K562 (cell line): ENCODE results near the gene PPP3CA. TPM values are rescaled to one million over a fixed set of nuclear protein-coding genes. Genes with fewer than 3 reads are reported as not detected.

Experiments
- ATAC-seq: fragments of 200-7000 bp; cut with Tn5 transposase; 3 replicates; pipeline ENCODE4 v1.9.1; 2020; ENCODE audit warnings: moderate library complexity
- BruUV-seq: library from RNA; stranded (reverse); fragments of 400-500 nt; replicated peaks from 2 replicates; lab custom pipeline; 2021; lab: Mats Ljungman, UMichigan
- CTCF ChIA-PET: fragments of 300-600 bp; formaldehyde crosslinking; extraction: SDS; loops from one replicate; lab custom pipeline; 2021; ENCODE audit warnings: low intra/inter-chr PET ratio; lab: Yijun Ruan, JAX
- POLR2A ChIA-PET: fragments of 300-600, 350-650 bp; sonication (Branson Sonifier 250); formaldehyde crosslinking; extraction: SDS; loops from one replicate; lab custom pipeline; 2021; ENCODE audit warnings: antibody characterized with exemption, inconsistent platforms; lab: Yijun Ruan, JAX
- DNase-seq, 4 experiments: peaks; one replicate each; pipeline versions ENCODE4 v3.0.0 to v3.0.0-alpha.2; 2011 to 2018; ENCODE audit warnings: low spot score in 3 of 4, mixed read lengths in 3 of 4; ENCODE audit errors: extremely low read depth in 1 of 4
- FAIRE-seq: peaks from 2 replicates; lab custom pipeline; 2011; peaks lifted over from hg19 to GRCh38; lab: Jason Lieb, UNC
- H2AFZ ChIP-seq: 2 replicates; pipeline ENCODE4 v1.6.0; 2011; ENCODE audit warnings: low read depth, low read length, control low read depth, inconsistent platforms
- H3K27ac ChIP-seq: fragments of 200-600 bp; 3 replicates; pipeline ENCODE4 v1.8.0; 2011; ENCODE audit warnings: low read depth, mild to moderate bottlenecking, control low read depth, inconsistent platforms, low read length, moderate library complexity, mixed read lengths; ENCODE audit errors: extremely low read depth
- H3K27me3 ChIP-seq, 2 experiments: fragments of 300-600 bp in 1 of 2; 2 replicates in 1 of 2; 3 replicates in 1 of 2; pipeline versions ENCODE4 v1.6.0 to v1.8.0; 2011; ENCODE audit warnings: inconsistent platforms in 2 of 2, low read length in 2 of 2, mild to moderate bottlenecking in 1 of 2, mixed read lengths in 1 of 2, moderate library complexity in 1 of 2; ENCODE audit not compliant: control insufficient read depth in 2 of 2, insufficient read depth in 2 of 2
- H3K36me3 ChIP-seq: fragments of 300-600 bp; 3 replicates; pipeline ENCODE4 v1.8.0; 2011; ENCODE audit warnings: mild to moderate bottlenecking, low read length, inconsistent platforms; ENCODE audit not compliant: control insufficient read depth, insufficient read depth
- H3K4me1 ChIP-seq, 2 experiments: fragments of 200-600 bp in 1 of 2; replicated peaks in 1 of 2; 2 replicates in 1 of 2; 3 replicates in 1 of 2; pipeline versions ENCODE4 v1.5.1 to v1.8.0; 2011; ENCODE audit warnings: inconsistent platforms in 2 of 2, low read length in 2 of 2, mild to moderate bottlenecking in 1 of 2, mixed read lengths in 1 of 2, moderate library complexity in 1 of 2; ENCODE audit not compliant: control insufficient read depth in 2 of 2, insufficient read depth in 2 of 2
- H3K4me2 ChIP-seq: 2 replicates; pipeline ENCODE4 v1.6.1; 2011; ENCODE audit warnings: low read length, control low read depth, inconsistent platforms, mixed read lengths; ENCODE audit not compliant: insufficient read depth
- H3K4me3 ChIP-seq: fragments of 200-600 bp; sonication (generic), shearing (Covaris generic); 2 replicates; pipeline ENCODE4 v1.5.1; 2016; ENCODE audit warnings: control low read depth, inconsistent platforms
- H3K79me2 ChIP-seq: fragments of 200-600 bp; 3 replicates; pipeline ENCODE4 v1.8.0; 2011; ENCODE audit warnings: low read length, inconsistent platforms; ENCODE audit not compliant: control insufficient read depth, insufficient read depth
- H3K9ac ChIP-seq, 2 experiments: 2 replicates each; pipeline versions ENCODE4 v1.6.0 to v1.6.1; 2011; ENCODE audit warnings: low read depth in 2 of 2, low read length in 2 of 2, control low read depth in 1 of 2, inconsistent platforms in 1 of 2, mild to moderate bottlenecking in 1 of 2, mixed read lengths in 1 of 2; ENCODE audit not compliant: insufficient read depth in 1 of 2
- H3K9me1 ChIP-seq: one replicate; pipeline ENCODE4 v1.6.0; 2011; ENCODE audit warnings: inconsistent platforms, mild to moderate bottlenecking, low read length, moderate library complexity; ENCODE audit not compliant: control insufficient read depth, insufficient read depth
- H3K9me3 ChIP-seq: replicated peaks from 2 replicates; pipeline ENCODE4 v1.5.1; 2011; ENCODE audit warnings: low read depth, low read length, inconsistent platforms; ENCODE audit not compliant: control insufficient read depth, insufficient read depth
- H4K20me1 ChIP-seq: replicated peaks from 2 replicates; pipeline ENCODE4 v1.6.1; 2011; ENCODE audit warnings: low read length, inconsistent platforms, mixed read lengths; ENCODE audit not compliant: control insufficient read depth, insufficient read depth
- CHD7 ChIP-seq: fragments of 200-600 bp; sonication (generic); IDR thresholded peaks from one replicate; pipeline ENCODE4 v1.6.1; 2012; ENCODE audit warnings: mild to moderate bottlenecking, low read depth, low read length, inconsistent platforms
- MAFF ChIP-seq: IDR thresholded peaks from 2 replicates; pipeline ENCODE4 v1.6.1; 2012; ENCODE audit warnings: low read length, improper control_type of control experiment
- NFIX ChIP-seq: fragments of 250-450 bp; sonication (Bioruptor Pico); IDR thresholded peaks from 2 replicates; pipeline ENCODE4 v1.4.0; 2020; ENCODE audit warnings: low read depth, mild to moderate bottlenecking, moderate library complexity
- ZBTB5 ChIP-seq: fragments of 450-650 bp; IDR thresholded peaks from 2 replicates; pipeline ENCODE4 v1.6.1; 2017; ENCODE audit warnings: antibody characterized with exemption
- ZC3H11A ChIP-seq: IDR thresholded peaks from 2 replicates; pipeline ENCODE4 v1.6.1; 2012; ENCODE audit warnings: low read depth, low read length, improper control_type of control experiment
- WGBS: fragments of 100-300 bp; shearing (Covaris generic); methylation state at CpG from one replicate; pipeline ENCODE4 v1.1.6; 2016; ENCODE audit warnings: low coverage, mixed read lengths; ENCODE audit not compliant: insufficient coverage; ENCODE audit errors: missing lambda C conversion rate; 5-methylcytosine and 5-hydroxymethylcytosine counted together
- in situ Hi-C: fragments of 300-500 bp; cut with MboI; formaldehyde crosslinking; loops from 4 replicates; pipeline ENCODE4 v1.15.0; 2018; ENCODE audit warnings: inconsistent platforms, mixed read lengths
- intact Hi-C: fragments of 100-400 bp; cut with micrococcal nuclease; formaldehyde crosslinking; loops from 2 replicates; pipeline ENCODE4 v1.14.2; 2022
- polyA plus RNA-seq, 8 experiments: library from polyadenylated mRNA; depleted of rRNA in 4 of 8; stranded (reverse) in 5 of 8; unstranded in 3 of 8; fragments of >200 nt; fragmentation: Nextera tagmentation in 2 of 8; fragmentation: Illumina TruSeq in 1 of 8; extraction: Ambion mirVana in 2 of 8; extraction: Trizol in 1 of 8; gene quantifications; 2 replicates each; pipeline versions ENCODE4 v1.2.1 to v1.2.3, GENCODE V29; 2011 to 2014; ENCODE audit warnings: inconsistent platforms in 1 of 8, missing spikeins in 1 of 8
- total RNA-seq, 7 experiments: library from RNA; depleted of rRNA in 6 of 7; stranded (reverse); fragments of >200 nt in 6 of 7; fragmentation: Illumina TruSeq in 2 of 7; extraction: Trizol in 2 of 7; gene quantifications; 2 replicates each; pipeline versions ENCODE4 v1.2.1 to v1.2.3, GENCODE V29; 2011 to 2021; ENCODE audit warnings: low replicate concordance in 1 of 7

Gene PPP3CA
- total and polyA plus RNA-seq, 9 of the 15 experiments (the other 6 are each of a cell fraction or from before 2014, with no cell fraction given) = 0.94 to 3.2 (median 1.6) TPM

- H4K20me1 ChIP-seq = no peaks in the 10 kb centered on the region
- DNase-seq = no peak
- no peaks in the 10 kb centered on the region for H3K4me1 ChIP-seq
- ATAC-seq = no peak
- H2AFZ ChIP-seq = no peak overlapping the region
- no peak overlapping the region for H3K9ac ChIP-seq
- ChIA-PET POLR2A (no interaction called here), CTCF (no interaction called here)
- no peak overlapping the region for H3K4me2 ChIP-seq
- intact Hi-C loops (no loop called here), in situ Hi-C loops (no loop called here)
- 5% methylated on average over 2 of the region's 2 CpGs for WGBS
- no peak overlapping the region for H3K4me3 ChIP-seq
- no peak for FAIRE-seq
- no peaks in the 10 kb centered on the region for H3K79me2 ChIP-seq
- BruUV-seq = no TSS peak
- H3K9me3 ChIP-seq = no peaks in the 10 kb centered on the region
- no peaks in the 10 kb centered on the region for H3K36me3 ChIP-seq
- H3K27me3 ChIP-seq = no peaks in the 10 kb centered on the region
- no peaks in the 10 kb centered on the region for H3K9me1 ChIP-seq
- H3K27ac ChIP-seq = no peak overlapping the region
- no peak for TF ChIP-seq ZBTB5
- TF ChIP-seq CHD7 = no peak
- no peak for TF ChIP-seq MAFF
- TF ChIP-seq ZC3H11A = no peak
- no peak for TF ChIP-seq NFIX (CRISPR knock-in tag)
These were observed 164.1 kb downstream of the PPP3CA start for GRCh38 chr4:101183221-101183620.
